Natural killer cell (primary cell): Measurements from ENCODE around the gene NAP1L4. TPM values are rescaled to one million over a fixed set of nuclear protein-coding genes. Genes with fewer than 3 reads are reported as not detected.

ENCODE experiments used
- ATAC-seq, 3 donors: fragments of 150-1000 bp in 2 of 3; fragments of 200-7000 bp in 1 of 3; cut with Tn5 transposase; 1 replicate in 1 of 3; 2 replicates in 2 of 3; pipeline ENCODE4 v1.10.0; 2021; ENCODE audit warnings: mild to moderate bottlenecking in 2 of 3, moderate library complexity in 2 of 3
- DNase-seq, 2 donors: peaks; one replicate each; pipeline versions ENCODE4 v3.0.0 to v3.0.0-alpha.2; 2013 to 2021; ENCODE audit warnings: mixed read lengths in 1 of 2
- H3K27ac ChIP-seq: one replicate; pipeline ENCODE4 v1.5.1; 2013; ENCODE audit warnings: mild to moderate bottlenecking, low read length
- H3K27me3 ChIP-seq: one replicate; pipeline ENCODE4 v1.6.1; 2013; ENCODE audit warnings: low read length; ENCODE audit not compliant: control insufficient read depth, insufficient read depth
- H3K36me3 ChIP-seq: one replicate; pipeline ENCODE4 v1.6.1; 2013; ENCODE audit warnings: low read length; ENCODE audit not compliant: control insufficient read depth, insufficient read depth
- H3K4me1 ChIP-seq: one replicate; pipeline ENCODE4 v1.6.1; 2013; ENCODE audit warnings: low read length; ENCODE audit not compliant: control insufficient read depth, insufficient read depth
- H3K4me3 ChIP-seq: one replicate; pipeline ENCODE4 v1.5.1; 2013; ENCODE audit warnings: low read length
- H3K9me3 ChIP-seq: one replicate; pipeline ENCODE4 v1.6.1; 2013; ENCODE audit warnings: low read length; ENCODE audit not compliant: control insufficient read depth, insufficient read depth
- H3K27ac Mint-ChIP-seq, 2 donors: one replicate each; pipeline ENCODE4 v1.8.0; 2022; ENCODE audit warnings: mild to moderate bottlenecking in 2 of 2, mixed read lengths in 2 of 2, moderate library complexity in 1 of 2
- H3K27me3 Mint-ChIP-seq, 2 donors: one replicate each; pipeline ENCODE4 v1.8.0; 2022; ENCODE audit warnings: low read depth in 2 of 2, mixed read lengths in 2 of 2
- H3K36me3 Mint-ChIP-seq: one replicate; pipeline ENCODE4 v1.8.0; 2022; ENCODE audit warnings: mixed read lengths
- H3K4me1 Mint-ChIP-seq, 2 donors: one replicate each; pipeline ENCODE4 v1.8.0; 2022; ENCODE audit warnings: mixed read lengths in 2 of 2
- H3K4me3 Mint-ChIP-seq: one replicate; pipeline ENCODE4 v1.8.0; 2022; ENCODE audit warnings: mild to moderate bottlenecking, moderate library complexity, mixed read lengths
- H3K9me3 Mint-ChIP-seq, 2 donors: one replicate each; pipeline ENCODE4 v1.8.0; 2022; ENCODE audit warnings: mixed read lengths in 2 of 2
- WGBS: methylation state at CpG from one replicate; pipeline ENCODE4 v1.1.7; 2013; ENCODE audit warnings: missing lambda C conversion rate; ENCODE audit not compliant: insufficient coverage; 5-methylcytosine and 5-hydroxymethylcytosine counted together
- intact Hi-C: fragments of 100-400 bp; cut with micrococcal nuclease; formaldehyde crosslinking; loops from one replicate; pipeline ENCODE4 v1.14.2; 2022
- total RNA-seq, 4 donors: library from RNA; stranded (reverse); fragments of 120-200 nt in 1 of 4; gene quantifications; one replicate each; pipeline versions ENCODE4 v1.2.3 to v1.2.4, GENCODE V29; 2013 to 2022
- TF ChIP-seq, protein P1 (sequence below): fragments of 200-600 bp; IDR thresholded peaks from one replicate; pipeline ENCODE4 v1.8.0; 2022; ENCODE audit warnings: antibody characterized with exemption

Gene NAP1L4, protein sequence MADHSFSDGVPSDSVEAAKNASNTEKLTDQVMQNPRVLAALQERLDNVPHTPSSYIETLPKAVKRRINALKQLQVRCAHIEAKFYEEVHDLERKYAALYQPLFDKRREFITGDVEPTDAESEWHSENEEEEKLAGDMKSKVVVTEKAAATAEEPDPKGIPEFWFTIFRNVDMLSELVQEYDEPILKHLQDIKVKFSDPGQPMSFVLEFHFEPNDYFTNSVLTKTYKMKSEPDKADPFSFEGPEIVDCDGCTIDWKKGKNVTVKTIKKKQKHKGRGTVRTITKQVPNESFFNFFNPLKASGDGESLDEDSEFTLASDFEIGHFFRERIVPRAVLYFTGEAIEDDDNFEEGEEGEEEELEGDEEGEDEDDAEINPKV
- total RNA-seq: 100 to 1,000 TPM; 219 to 244 (median 237) TPM
- total RNA-seq (2013): 214 TPM

- peak within 1 kb of the TSS; percentile 62 for H3K4me3 ChIP-seq
- no peaks in the 10 kb centered on the region for H3K9me3 Mint-ChIP-seq
Measured at GRCh38 chr11:2992234-2992996, at the start of gene NAP1L4. Gene NAP1L4 (minus strand): TSS chr11:2992329. CDS start chr11:2979220, 13,109 bp downstream.

GRCh38 chr11:3040881-3041280 lies 48.8 kb upstream of the NAP1L4 start:
- WGBS: 98% methylated on average over 7 of the region's 9 CpGs
- intact Hi-C loops: no loop called here
- Histone ChIP-seq H3K9me3 (no peaks in the 10 kb centered on the region), H3K4me1 (peaks cover 23% of the 10 kb centered on the region), H3K27me3 (no peaks in the 10 kb centered on the region), H3K27ac (no peak overlapping the region), H3K4me3 (no peak overlapping the region), H3K36me3 (peaks cover 49% of the 10 kb centered on the region)
- TF ChIP-seq, protein P1, sequence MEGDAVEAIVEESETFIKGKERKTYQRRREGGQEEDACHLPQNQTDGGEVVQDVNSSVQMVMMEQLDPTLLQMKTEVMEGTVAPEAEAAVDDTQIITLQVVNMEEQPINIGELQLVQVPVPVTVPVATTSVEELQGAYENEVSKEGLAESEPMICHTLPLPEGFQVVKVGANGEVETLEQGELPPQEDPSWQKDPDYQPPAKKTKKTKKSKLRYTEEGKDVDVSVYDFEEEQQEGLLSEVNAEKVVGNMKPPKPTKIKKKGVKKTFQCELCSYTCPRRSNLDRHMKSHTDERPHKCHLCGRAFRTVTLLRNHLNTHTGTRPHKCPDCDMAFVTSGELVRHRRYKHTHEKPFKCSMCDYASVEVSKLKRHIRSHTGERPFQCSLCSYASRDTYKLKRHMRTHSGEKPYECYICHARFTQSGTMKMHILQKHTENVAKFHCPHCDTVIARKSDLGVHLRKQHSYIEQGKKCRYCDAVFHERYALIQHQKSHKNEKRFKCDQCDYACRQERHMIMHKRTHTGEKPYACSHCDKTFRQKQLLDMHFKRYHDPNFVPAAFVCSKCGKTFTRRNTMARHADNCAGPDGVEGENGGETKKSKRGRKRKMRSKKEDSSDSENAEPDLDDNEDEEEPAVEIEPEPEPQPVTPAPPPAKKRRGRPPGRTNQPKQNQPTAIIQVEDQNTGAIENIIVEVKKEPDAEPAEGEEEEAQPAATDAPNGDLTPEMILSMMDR: no peak
- Mint-ChIP-seq H3K9me3 (no peaks in the 10 kb centered on the region), H3K4me1 (peaks cover 23 to 50% of the 10 kb centered on the region in 2 donors), H3K4me3 (no peak overlapping the region), H3K27me3 (no peaks in the 10 kb centered on the region), H3K36me3 (no peaks in the 10 kb centered on the region), H3K27ac (no peak overlapping the region)
- ATAC-seq (no peak), DNase-seq (no peak)

More at GRCh38 chr11:2992234-2992996, at the start of gene NAP1L4:
- Mint-ChIP-seq H3K27me3 (no peaks in the 10 kb centered on the region), H3K4me1 (peaks cover 40 to 52% of the 10 kb centered on the region in 2 donors), H3K27ac (peak within 1 kb of the TSS; percentile 79 to 99), H3K36me3 (no peaks in the 10 kb centered on the region), H3K4me3 (peak within 1 kb of the TSS; percentile 99)
- Histone ChIP-seq H3K4me1 (peaks cover 30% of the 10 kb centered on the region), H3K27ac (peak within 1 kb of the TSS; percentile 72), H3K9me3 (no peaks in the 10 kb centered on the region), H3K36me3 (no peaks in the 10 kb centered on the region), H3K27me3 (no peaks in the 10 kb centered on the region)
- WGBS: under 1% methylated on average over 77 of the region's 77 CpGs
- peak; percentile 85 to 94 (median 90) for ATAC-seq
- peak; percentile 95 to 99 for DNase-seq
- TF ChIP-seq, protein P1: no peak
- intact Hi-C loops: loop anchor here (5.0 kb wide), 3 partner anchors 60 to 110 kb away; partner anchors contain the start of gene CARS1

GRCh38 chr11:3037945-3038271 lies 45.8 kb upstream of the NAP1L4 start:
- no peak overlapping the region for H3K27ac ChIP-seq

More at GRCh38 chr11:3037945-3038271, 45.8 kb upstream of the NAP1L4 start:
- no peak overlapping the region for H3K4me3 ChIP-seq
- no peaks in the 10 kb centered on the region for H3K36me3 Mint-ChIP-seq
- peak overlapping the region; percentile 45 for H3K4me3 Mint-ChIP-seq
- peaks cover 26 to 36% of the 10 kb centered on the region in 2 donors for H3K4me1 Mint-ChIP-seq
- peaks cover 31% of the 10 kb centered on the region for H3K4me1 ChIP-seq
- no peaks in the 10 kb centered on the region for H3K9me3 ChIP-seq
- ATAC-seq: no peak
- H3K9me3 Mint-ChIP-seq: no peaks in the 10 kb centered on the region
- 61% methylated on average over 12 of the region's 12 CpGs for WGBS
- intact Hi-C loops: loop anchor here (1.0 to 2.0 kb wide), 2 partner anchors 53 to 179 kb away; no protein-coding TSS in a partner anchor
- H3K36me3 ChIP-seq: peaks cover 59% of the 10 kb centered on the region
- DNase-seq: no peak
- TF ChIP-seq, protein P1: no peak
- no peaks in the 10 kb centered on the region for H3K27me3 ChIP-seq
- no peak overlapping the region for H3K27ac Mint-ChIP-seq
- no peaks in the 10 kb centered on the region for H3K27me3 Mint-ChIP-seq
